Measurements from ENCODE around the gene DPYD. TPM values are rescaled to one million over a fixed set of nuclear protein-coding genes. Genes with fewer than 3 reads are reported as not detected.

Gene DPYD
- total and polyA plus RNA-seq, 9 of the 15 experiments (the other 6 are each of a cell fraction or from before 2014, with no cell fraction given) = 0.03 to 0.25 (median 0.08) TPM; not detected in 2

- TF ChIP-seq, protein P1, sequence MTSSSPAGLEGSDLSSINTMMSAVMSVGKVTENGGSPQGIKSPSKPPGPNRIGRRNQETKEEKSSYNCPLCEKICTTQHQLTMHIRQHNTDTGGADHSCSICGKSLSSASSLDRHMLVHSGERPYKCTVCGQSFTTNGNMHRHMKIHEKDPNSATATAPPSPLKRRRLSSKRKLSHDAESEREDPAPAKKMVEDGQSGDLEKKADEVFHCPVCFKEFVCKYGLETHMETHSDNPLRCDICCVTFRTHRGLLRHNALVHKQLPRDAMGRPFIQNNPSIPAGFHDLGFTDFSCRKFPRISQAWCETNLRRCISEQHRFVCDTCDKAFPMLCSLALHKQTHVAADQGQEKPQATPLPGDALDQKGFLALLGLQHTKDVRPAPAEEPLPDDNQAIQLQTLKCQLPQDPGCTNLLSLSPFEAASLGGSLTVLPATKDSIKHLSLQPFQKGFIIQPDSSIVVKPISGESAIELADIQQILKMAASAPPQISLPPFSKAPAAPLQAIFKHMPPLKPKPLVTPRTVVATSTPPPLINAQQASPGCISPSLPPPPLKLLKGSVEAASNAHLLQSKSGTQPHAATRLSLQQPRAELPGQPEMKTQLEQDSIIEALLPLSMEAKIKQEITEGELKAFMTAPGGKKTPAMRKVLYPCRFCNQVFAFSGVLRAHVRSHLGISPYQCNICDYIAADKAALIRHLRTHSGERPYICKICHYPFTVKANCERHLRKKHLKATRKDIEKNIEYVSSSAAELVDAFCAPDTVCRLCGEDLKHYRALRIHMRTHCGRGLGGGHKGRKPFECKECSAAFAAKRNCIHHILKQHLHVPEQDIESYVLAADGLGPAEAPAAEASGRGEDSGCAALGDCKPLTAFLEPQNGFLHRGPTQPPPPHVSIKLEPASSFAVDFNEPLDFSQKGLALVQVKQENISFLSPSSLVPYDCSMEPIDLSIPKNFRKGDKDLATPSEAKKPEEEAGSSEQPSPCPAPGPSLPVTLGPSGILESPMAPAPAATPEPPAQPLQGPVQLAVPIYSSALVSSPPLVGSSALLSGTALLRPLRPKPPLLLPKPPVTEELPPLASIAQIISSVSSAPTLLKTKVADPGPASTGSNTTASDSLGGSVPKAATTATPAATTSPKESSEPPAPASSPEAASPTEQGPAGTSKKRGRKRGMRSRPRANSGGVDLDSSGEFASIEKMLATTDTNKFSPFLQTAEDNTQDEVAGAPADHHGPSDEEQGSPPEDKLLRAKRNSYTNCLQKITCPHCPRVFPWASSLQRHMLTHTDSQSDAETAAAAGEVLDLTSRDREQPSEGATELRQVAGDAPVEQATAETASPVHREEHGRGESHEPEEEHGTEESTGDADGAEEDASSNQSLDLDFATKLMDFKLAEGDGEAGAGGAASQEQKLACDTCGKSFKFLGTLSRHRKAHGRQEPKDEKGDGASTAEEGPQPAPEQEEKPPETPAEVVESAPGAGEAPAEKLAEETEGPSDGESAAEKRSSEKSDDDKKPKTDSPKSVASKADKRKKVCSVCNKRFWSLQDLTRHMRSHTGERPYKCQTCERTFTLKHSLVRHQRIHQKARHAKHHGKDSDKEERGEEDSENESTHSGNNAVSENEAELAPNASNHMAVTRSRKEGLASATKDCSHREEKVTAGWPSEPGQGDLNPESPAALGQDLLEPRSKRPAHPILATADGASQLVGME (CRISPR knock-in tag; IDR thresholded peaks at IDR 0.05) = no peak
- TF ChIP-seq CREB1 (IDR thresholded peaks at IDR 0.05) = no peak
- TF ChIP-seq CREB1 (CRISPR knock-in tag; IDR thresholded peaks at IDR 0.05) = no peak
- no peak for TF ChIP-seq GATAD2B (IDR thresholded peaks at IDR 0.05; ENCODE audit: borderline replicate concordance)
- no peak for TF ChIP-seq ZFP91 (CRISPR knock-in tag; IDR thresholded peaks at IDR 0.05)
- TF ChIP-seq RBM39 (optimal IDR thresholded peaks at IDR 0.05; ENCODE audit: low read depth, low read length) = no peak
- TF ChIP-seq ATF7 (IDR thresholded peaks at IDR 0.05) = no peak
- no peak for TF ChIP-seq CC2D1A (IDR thresholded peaks at IDR 0.05)
- no peak for TF ChIP-seq MYBL2 (IDR thresholded peaks at IDR 0.05; ENCODE audit: low read depth)
- no peak for TF ChIP-seq MYBL2 (CRISPR knock-in tag; IDR thresholded peaks at IDR 0.05; ENCODE audit: borderline replicate concordance)
These were observed 826.4 kb downstream of the DPYD start (continued) for GRCh38 chr1:97094247-97094972.
